GM04503 (cell line): Measurements from ENCODE around the gene RIN3.
A peak's percentile ranks its signal among the peaks of the same experiment; 100 is the strongest.

Source experiments
- DNase-seq: peaks from one replicate; pipeline ENCODE4 v3.0.0-alpha.2; 2012; ENCODE audit warnings: low read depth

Gene RIN3

GRCh38 chr14:92646952-92647796 is 133.6 kb downstream of the RIN3 start:
- DNase-seq, result peak; percentile 98

GRCh38 chr14:92647797-92648279 is 134.3 kb downstream of the RIN3 start:
- no peak for DNase-seq

GRCh38 chr14:92649066-92649465 is 135.5 kb downstream of the RIN3 start:
- DNase-seq, result no peak

GRCh38 chr14:92649934-92650545 is 136.5 kb downstream of the RIN3 start:
- peak; percentile 74 for DNase-seq

- DNase-seq, result no peak
Measured at GRCh38 chr14:92650581-92651105, 137.1 kb downstream of the RIN3 start.

GRCh38 chr14:92651106-92651757 is 137.7 kb downstream of the RIN3 start:
- no peak for DNase-seq

- no peak for DNase-seq
Measured at GRCh38 chr14:92651758-92652406, 138.3 kb downstream of the RIN3 start.

- DNase-seq, result no peak
Measured at GRCh38 chr14:92652413-92653151, 139.0 kb downstream of the RIN3 start.

GRCh38 chr14:92653162-92653651 is 139.6 kb downstream of the RIN3 start:
- no peak for DNase-seq

- DNase-seq, result no peak
Measured at GRCh38 chr14:92654239-92654901, 140.8 kb downstream of the RIN3 start.

- DNase-seq, result no peak
Measured at GRCh38 chr14:92655419-92656201, 142.0 kb downstream of the RIN3 start.

GRCh38 chr14:92656306-92657081 is 142.9 kb downstream of the RIN3 start:
- DNase-seq, result no peak

- DNase-seq, result no peak
Measured at GRCh38 chr14:92657457-92658142, 144.0 kb downstream of the RIN3 start.

GRCh38 chr14:92658160-92658559 is 144.6 kb downstream of the RIN3 start:
- no peak for DNase-seq

GRCh38 chr14:92658684-92659083 is 145.1 kb downstream of the RIN3 start:
- DNase-seq, result no peak

GRCh38 chr14:92659765-92660561 is 146.4 kb downstream of the RIN3 start:
- DNase-seq, result no peak

- DNase-seq, result no peak
Measured at GRCh38 chr14:92660571-92660970, 147.0 kb downstream of the RIN3 start.

GRCh38 chr14:92663049-92663448 is 149.5 kb downstream of the RIN3 start:
- no peak for DNase-seq
